HEK293 (cell line): ENCODE results near the gene TMEM63B.
A peak's percentile ranks its signal among the peaks of the same experiment; 100 is the strongest.

Source experiments
- CTCF ChIA-PET: fragments of 350-600 bp; formaldehyde crosslinking; extraction: SDS; loops from one replicate; lab custom pipeline; 2021; ENCODE audit warnings: antibody characterized with exemption; lab: Yijun Ruan, JAX
- POLR2A ChIA-PET: fragments of 300-600 bp; formaldehyde crosslinking; extraction: SDS; loops from one replicate; lab custom pipeline; 2020; ENCODE audit warnings: antibody characterized with exemption, inconsistent platforms; lab: Yijun Ruan, JAX
- H3K27ac ChIP-seq: fragments of 200-500 bp; sonication (Bioruptor generic); 2 replicates; pipeline ENCODE4 v1.5.1; 2014; ENCODE audit warnings: low read depth, low read length, control low read depth, inconsistent platforms; ENCODE audit errors: extremely low read depth
- H3K36me3 ChIP-seq, 2 experiments: fragments of 200-500 bp in 1 of 2; sonication (Bioruptor generic) in 1 of 2; 1 replicate in 1 of 2; 2 replicates in 1 of 2; pipeline ENCODE4 v1.5.1; 2014 to 2017; ENCODE audit warnings: inconsistent platforms in 2 of 2, low read length in 2 of 2; ENCODE audit not compliant: control insufficient read depth in 2 of 2, insufficient read depth in 1 of 2
- H3K4me1 ChIP-seq: fragments of 200-500 bp; sonication (Bioruptor generic); 2 replicates; pipeline ENCODE4 v1.5.1; 2014; ENCODE audit warnings: mild to moderate bottlenecking, low read length, inconsistent platforms; ENCODE audit not compliant: control insufficient read depth, insufficient read depth
- H3K4me3 ChIP-seq: 2 replicates; pipeline ENCODE4 v1.5.1; 2011; ENCODE audit warnings: low read depth, mild to moderate bottlenecking, control low read depth, low read length, moderate library complexity
- H3K9me3 ChIP-seq: fragments of 200-500 bp; sonication (Bioruptor generic); 2 replicates; pipeline ENCODE4 v1.5.1; 2014; ENCODE audit warnings: low read depth, low read length, inconsistent platforms; ENCODE audit not compliant: control insufficient read depth, insufficient read depth
- MEIS1 ChIP-seq: sonication (generic); formaldehyde crosslinking; IDR thresholded peaks from 2 replicates; pipeline ENCODE4 v1.8.1; 2022; ENCODE audit warnings: missing genetic modification reagents, mild to moderate bottlenecking, borderline replicate concordance
- SCRT2 ChIP-seq: fragments of 450-650 bp; formaldehyde crosslinking; IDR thresholded peaks from 2 replicates; pipeline ENCODE4 v1.5.1; 2016; ENCODE audit warnings: missing biosample characterization, missing genetic modification characterization
- TSHZ1 ChIP-seq: fragments of 450-650 bp; formaldehyde crosslinking; IDR thresholded peaks from 2 replicates; pipeline ENCODE4 v1.5.1; 2016; ENCODE audit warnings: missing biosample characterization, missing genetic modification characterization, borderline replicate concordance
- ZBTB10 ChIP-seq: fragments of 450-650 bp; formaldehyde crosslinking; IDR thresholded peaks from 2 replicates; pipeline ENCODE4 v1.5.1; 2016; ENCODE audit warnings: missing biosample characterization, missing genetic modification characterization
- ZNF146 ChIP-seq: fragments of 450-650 bp; formaldehyde crosslinking; IDR thresholded peaks from 2 replicates; pipeline ENCODE4 v1.5.1; 2016; ENCODE audit warnings: missing biosample characterization, missing genetic modification characterization
- ZNF362 ChIP-seq: fragments of 450-650 bp; formaldehyde crosslinking; IDR thresholded peaks from 2 replicates; pipeline ENCODE4 v1.5.1; 2016; ENCODE audit warnings: missing biosample characterization, missing genetic modification characterization
- ZNF561 ChIP-seq: fragments of 450-650 bp; IDR thresholded peaks from 2 replicates; pipeline ENCODE4 v1.5.1; 2018; ENCODE audit warnings: missing biosample characterization, missing genetic modification characterization, borderline replicate concordance
- ZSCAN23 ChIP-seq: fragments of 450-650 bp; formaldehyde crosslinking; IDR thresholded peaks from 2 replicates; pipeline ENCODE4 v1.5.1; 2016; ENCODE audit warnings: missing biosample characterization, missing genetic modification characterization

The TMEM63B gene

GRCh38 chr6:44115866-44116265 is 11.5 kb upstream of the TMEM63B start (continued):
- TF ChIP-seq ZNF146 (tag by site-specific recombination), result no peak
- no peak for TF ChIP-seq TSHZ1 (tag by site-specific recombination)
- no peak for TF ChIP-seq ZSCAN23 (tag by site-specific recombination)
- no peak for TF ChIP-seq MEIS1 (CRISPR knock-in tag)

- H3K27ac ChIP-seq, result no peak overlapping the region
- peaks cover 9% of the 10 kb centered on the region for H3K4me1 ChIP-seq
- ChIA-PET POLR2A (interaction anchor here (0.6 to 2.0 kb wide), 5 partner anchors 11 to 130 kb away, joined by 3 to 11 read pairs (median 3); partner anchors contain the start of genes HSP90AB1, MRPL14 and TMEM63B), CTCF (interaction anchor here (0.5 to 3.7 kb wide), 7 partner anchors 19 to 207 kb away, joined by 4 to 30 read pairs (median 5); partner anchors contain the start of gene SLC29A1)
- no peaks in the 10 kb centered on the region for H3K9me3 ChIP-seq
- no peak overlapping the region for H3K4me3 ChIP-seq
- TF ChIP-seq SCRT2 (tag by site-specific recombination) (peak; percentile 21; the same call in 1 of the 2 replicates), ZBTB10 (tag by site-specific recombination) (no peak)
- TF ChIP-seq, all 188 proteins: peak for 1
- peaks cover 28 to 41% of the 10 kb centered on the region in 2 experiments for H3K36me3 ChIP-seq
Measured at GRCh38 chr6:44116641-44117382, 10.5 kb upstream of the TMEM63B start.

GRCh38 chr6:44117397-44118128 is 9.8 kb upstream of the TMEM63B start:
- CTCF ChIA-PET, result interaction anchor here (1.0 to 3.7 kb wide), 7 partner anchors 12 to 149 kb away, joined by 3 to 30 read pairs (median 6); partner anchors contain the start of gene SLC29A1
- Histone ChIP-seq H3K36me3 (peaks cover 21 to 34% of the 10 kb centered on the region in 2 experiments), H3K27ac (no peak overlapping the region), H3K4me1 (peaks cover 9% of the 10 kb centered on the region), H3K4me3 (no peak overlapping the region), H3K9me3 (no peaks in the 10 kb centered on the region)
- POLR2A ChIA-PET, result interaction anchor here (0.6 to 2.0 kb wide), 5 partner anchors 10 to 130 kb away, joined by 3 to 11 read pairs (median 5); partner anchors contain the start of genes HSP90AB1, MRPL14 and TMEM63B
- TF ChIP-seq ZNF561 (tag by site-specific recombination) (no peak), ZNF362 (tag by site-specific recombination) (peak; percentile 73; the same call in 1 of the 2 replicates)
